ENCODE measurements around the gene AFDN. TPM values are rescaled to one million over a fixed set of nuclear protein-coding genes. Genes with fewer than 3 reads are reported as not detected.

AFDN gene
- total and polyA plus RNA-seq, 2 experiments from 2014 or later = 66.9 to 200 TPM

GRCh38 chr6:167846997-167847606 lies 20.4 kb downstream of the AFDN start:
- H2AFZ ChIP-seq = no peak overlapping the region
- H3K36me3 ChIP-seq (ENCODE audit: insufficient read depth) = no peaks in the 10 kb centered on the region
- TF ChIP-seq REST (IDR thresholded peaks at IDR 0.05; ENCODE audit: unreplicated experiment) (no peak), ZNF331 (CRISPR knock-in tag; IDR thresholded peaks at IDR 0.05; ENCODE audit: low read depth) (no peak), ZNF462 (CRISPR knock-in tag; IDR thresholded peaks at IDR 0.05) (no peak), NANOG (IDR thresholded peaks at IDR 0.05; ENCODE audit: borderline replicate concordance) (no peak), ETS1 (IDR thresholded peaks at IDR 0.05) (no peak), CREB1 (CRISPR knock-in tag; IDR thresholded peaks at IDR 0.05; ENCODE audit: low read depth) (no peak), EZH2phosphoT487 (IDR thresholded peaks at IDR 0.05; ENCODE audit: unreplicated experiment) (no peak), JUNB (IDR thresholded peaks at IDR 0.05; ENCODE audit: unreplicated experiment) (no peak), CTCF (conservative IDR thresholded peaks at IDR 0.05; ENCODE audit: low read depth in 2 of 2) (no peak), EZH2 (IDR thresholded peaks at IDR 0.05; ENCODE audit: low read depth, unreplicated experiment) (no peak), ZNF114 (CRISPR knock-in tag; IDR thresholded peaks at IDR 0.05) (no peak), STAT1 (IDR thresholded peaks at IDR 0.05; ENCODE audit: unreplicated experiment) (no peak), POLR2AphosphoS5 (IDR thresholded peaks at IDR 0.05; ENCODE audit: low read depth) (no peak)
- H3K4me1 ChIP-seq (ENCODE audit: insufficient read depth) = peaks cover 53% of the 10 kb centered on the region
- Mint-ChIP-seq H3K4me1 (peaks cover 65% of the 10 kb centered on the region), H3K27me3 (ENCODE audit: insufficient read depth, low read depth, poor library complexity) (no peaks in the 10 kb centered on the region), H3K27ac (peak overlapping the region; percentile 53), H3K9me3 (no peaks in the 10 kb centered on the region), H3K4me3 (peak overlapping the region; percentile 0; the same call in 1 of the 3 replicates), H3K36me3 (ENCODE audit: low read depth) (no peaks in the 10 kb centered on the region)
- H3K4me2 ChIP-seq = peak overlapping the region; percentile 5; the same call in 1 of the 2 replicates
- peaks cover 97% of the 10 kb centered on the region for H3K79me2 ChIP-seq (replicated peaks; ENCODE audit: insufficient read depth)
- H3F3A ChIP-seq (replicated peaks; ENCODE audit: low read depth) = no peaks in the 10 kb centered on the region
- H3K27ac ChIP-seq (ENCODE audit: low read depth) = peak overlapping the region; percentile 61
- H3K9me2 ChIP-seq (ENCODE audit: insufficient read depth) = no peaks in the 10 kb centered on the region
- H3K4me3 ChIP-seq = no peak overlapping the region
- peaks cover 12% of the 10 kb centered on the region; the same call in 1 of the 2 replicates for H4K20me1 ChIP-seq (replicated peaks; ENCODE audit: insufficient read depth)
- no peaks in the 10 kb centered on the region for H3K27me3 ChIP-seq (ENCODE audit: insufficient read depth)
- DNase-seq (ENCODE audit: low spot score) (no peak), ATAC-seq (peak; percentile 10; the same call in 1 of the 3 replicates)
